Choroid plexus epithelial cell (primary cell): ENCODE measurements around the gene TIAM2.
A peak's percentile ranks its signal among the peaks of the same experiment; 100 is the strongest.

Experiments used
- DNase-seq: peaks from one replicate; pipeline ENCODE4 v3.0.0-alpha.2; 2010; ENCODE audit warnings: low read depth
- H3K4me3 ChIP-seq: 2 replicates; pipeline ENCODE4 v1.5.1; 2011; ENCODE audit warnings: low read depth, mild to moderate bottlenecking, control low read depth, low read length, moderate library complexity
- TF ChIP-seq, protein P1 (sequence below): conservative IDR thresholded peaks from 2 replicates; pipeline ENCODE4 v1.5.1; 2011; ENCODE audit warnings: low read depth, mild to moderate bottlenecking, control low read depth, inconsistent platforms, low read length, moderate library complexity

TIAM2 gene

DNA sequence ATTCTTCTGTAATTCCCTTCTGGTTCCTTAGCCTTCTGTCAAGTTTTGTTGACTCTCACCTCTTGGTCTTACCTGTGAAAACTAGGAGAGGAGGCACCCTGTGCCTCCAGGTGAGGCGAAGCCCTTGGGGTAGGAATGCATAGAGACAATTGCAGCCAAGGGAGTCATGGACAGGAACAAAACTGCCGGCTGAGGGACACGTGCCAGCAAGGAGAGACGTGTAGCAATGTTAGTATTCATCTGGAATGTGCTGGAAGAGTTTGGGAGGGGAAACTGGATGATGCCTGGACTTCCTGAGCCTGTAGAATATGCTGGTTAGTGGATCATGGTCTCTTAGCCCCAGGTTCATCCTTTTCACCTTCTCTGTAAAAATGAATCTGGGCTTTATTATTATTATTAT, 3.9 kb upstream of the TIAM2 start:
- no peak overlapping the region for H3K4me3 ChIP-seq
- no peak for DNase-seq
- TF ChIP-seq, protein P1, sequence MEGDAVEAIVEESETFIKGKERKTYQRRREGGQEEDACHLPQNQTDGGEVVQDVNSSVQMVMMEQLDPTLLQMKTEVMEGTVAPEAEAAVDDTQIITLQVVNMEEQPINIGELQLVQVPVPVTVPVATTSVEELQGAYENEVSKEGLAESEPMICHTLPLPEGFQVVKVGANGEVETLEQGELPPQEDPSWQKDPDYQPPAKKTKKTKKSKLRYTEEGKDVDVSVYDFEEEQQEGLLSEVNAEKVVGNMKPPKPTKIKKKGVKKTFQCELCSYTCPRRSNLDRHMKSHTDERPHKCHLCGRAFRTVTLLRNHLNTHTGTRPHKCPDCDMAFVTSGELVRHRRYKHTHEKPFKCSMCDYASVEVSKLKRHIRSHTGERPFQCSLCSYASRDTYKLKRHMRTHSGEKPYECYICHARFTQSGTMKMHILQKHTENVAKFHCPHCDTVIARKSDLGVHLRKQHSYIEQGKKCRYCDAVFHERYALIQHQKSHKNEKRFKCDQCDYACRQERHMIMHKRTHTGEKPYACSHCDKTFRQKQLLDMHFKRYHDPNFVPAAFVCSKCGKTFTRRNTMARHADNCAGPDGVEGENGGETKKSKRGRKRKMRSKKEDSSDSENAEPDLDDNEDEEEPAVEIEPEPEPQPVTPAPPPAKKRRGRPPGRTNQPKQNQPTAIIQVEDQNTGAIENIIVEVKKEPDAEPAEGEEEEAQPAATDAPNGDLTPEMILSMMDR = no peak

- peak; percentile 38 for DNase-seq
- TF ChIP-seq, protein P1 = no peak
- H3K4me3 ChIP-seq = no peak overlapping the region
Measured at GRCh38 chr6:154993026-154993425, 2.1 kb upstream of the TIAM2 start.

GRCh38 chr6:154993710-154994109, 1.4 kb upstream of the TIAM2 start:
- TF ChIP-seq, protein P1 = no peak
- no peak for DNase-seq
- H3K4me3 ChIP-seq = no peak overlapping the region

GRCh38 chr6:154994836-154995253, 270 bp upstream of the TIAM2 start:
- no peak for DNase-seq
- TF ChIP-seq, protein P1 = no peak
- peak overlapping the region; percentile 70 for H3K4me3 ChIP-seq

GRCh38 chr6:154996016-154996590, 988 bp downstream of the TIAM2 start:
- TF ChIP-seq, protein P1 = no peak
- DNase-seq = no peak

DNA sequence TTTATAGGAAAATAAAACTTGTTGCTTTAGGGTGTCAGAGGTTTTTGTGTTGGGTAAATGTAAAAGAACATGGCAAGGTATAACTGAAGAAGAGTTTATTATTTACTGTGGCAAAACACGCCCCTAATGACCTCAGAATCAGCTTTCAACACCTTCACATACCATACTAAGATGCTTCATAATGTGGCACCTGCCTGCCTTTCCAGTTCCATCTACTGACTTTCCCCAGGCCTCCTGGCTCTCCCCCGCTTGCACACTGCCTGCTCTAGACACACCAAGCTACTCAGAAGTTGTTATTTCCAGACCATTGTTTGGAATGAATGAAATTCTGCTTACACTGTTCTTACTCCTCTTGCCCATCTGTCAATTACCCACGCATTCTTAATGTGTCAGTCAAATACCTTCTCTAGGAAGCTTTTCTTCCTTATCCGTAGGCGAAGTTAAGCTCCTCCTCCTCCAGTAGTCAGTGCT, 1.8 kb downstream of the TIAM2 start:
- TF ChIP-seq, protein P1 = no peak
- DNase-seq = no peak
- H3K4me3 ChIP-seq = no peak overlapping the region

More at GRCh38 chr6:154996016-154996590, 988 bp downstream of the TIAM2 start:
- peak overlapping the region; percentile 70 for H3K4me3 ChIP-seq

GRCh38 chr6:154998855-154999254, 3.7 kb downstream of the TIAM2 start:
- TF ChIP-seq, protein P1 = no peak
- DNase-seq = no peak

More at GRCh38 chr6:154998855-154999254, 3.7 kb downstream of the TIAM2 start:
- no peak overlapping the region for H3K4me3 ChIP-seq
